Activated naive CD4-positive, alpha-beta T cell treated with Interleukin-2 at 50 U/mL for 16 hours (primary cell): Measurements from ENCODE around the gene ACTG2.
"Not testable (repeated sequence)": the region's sequence is repeated elsewhere in the genome, so short reads cannot be mapped to it uniquely, and the experiment has no call there.

Experiments used
- DNase-seq: peaks from one replicate; pipeline ENCODE4 v3.0.0-alpha.2; 2020

Gene ACTG2

DNA sequence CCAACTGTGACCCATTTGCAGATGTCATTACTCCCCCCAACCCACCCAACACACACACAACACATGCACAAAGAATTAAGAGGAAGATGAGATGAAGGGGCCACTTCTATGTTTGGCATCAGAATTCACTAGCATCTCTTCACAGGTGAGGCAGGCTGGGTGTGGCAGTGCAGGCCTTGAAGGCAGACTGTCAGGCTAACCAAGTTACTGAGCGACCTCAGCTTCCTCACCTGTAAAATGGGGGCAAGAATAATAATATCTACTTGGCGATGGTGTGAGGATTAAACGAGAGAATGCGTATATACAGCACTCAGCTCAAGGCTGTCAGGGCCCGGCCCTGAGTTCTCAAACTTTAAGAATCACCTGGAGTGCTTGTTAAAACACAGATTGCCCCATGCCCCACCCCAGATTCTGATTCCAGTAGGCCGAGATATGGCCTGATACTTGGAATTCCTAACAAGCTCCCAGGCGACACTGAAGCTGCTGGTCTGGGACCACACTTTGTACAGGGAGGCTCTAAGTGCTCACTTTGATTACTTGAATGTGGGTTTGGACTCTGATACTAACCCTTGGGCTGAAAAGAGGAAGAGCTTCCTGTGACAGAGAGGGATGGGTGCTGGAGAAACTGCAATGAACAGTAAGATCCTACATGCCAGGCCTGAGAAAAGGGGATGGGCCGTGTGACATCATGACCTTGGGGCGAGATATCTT, 1.1 kb downstream of the ACTG2 start:
- no peak for DNase-seq

DNA sequence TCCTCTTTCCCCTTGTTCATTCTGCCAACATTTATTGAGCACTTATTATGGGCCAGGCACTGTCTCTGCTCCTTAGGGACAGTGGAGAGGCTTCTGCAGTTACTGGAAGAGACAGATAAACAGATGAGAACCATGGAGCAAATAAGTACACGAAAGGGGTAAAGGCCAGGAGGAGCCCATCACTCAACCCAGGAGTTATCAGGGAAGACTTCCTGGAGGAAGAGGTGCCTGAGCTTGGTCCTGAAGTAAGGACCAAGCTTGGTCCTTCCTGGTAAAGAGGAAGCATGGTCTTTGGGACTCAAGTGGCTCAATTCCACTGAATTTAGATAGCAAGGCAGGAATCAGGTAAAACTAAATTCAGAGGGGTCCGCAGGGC, 1.7 kb downstream of the ACTG2 start:
- DNase-seq, result no peak

DNA sequence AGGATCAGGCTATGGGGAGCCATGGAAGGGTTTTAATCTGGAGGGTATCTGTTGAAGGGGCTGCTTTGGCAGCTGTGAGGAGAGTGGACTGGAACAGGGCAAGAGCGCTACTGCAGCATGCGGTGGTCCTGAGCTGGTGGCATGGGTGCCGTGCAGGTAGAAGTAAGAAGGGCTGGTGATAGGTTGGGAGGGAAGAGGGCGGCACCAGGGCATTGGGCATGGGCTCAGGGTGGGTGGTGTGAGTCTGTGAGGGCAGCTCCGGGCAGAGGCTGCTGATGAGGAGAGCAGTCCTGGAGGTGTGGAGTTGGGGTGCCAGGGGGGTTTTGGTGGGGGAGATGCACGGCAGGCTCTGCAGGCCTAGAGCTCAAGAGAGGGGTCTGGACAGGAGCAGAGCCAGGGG, 2.1 kb downstream of the ACTG2 start:
- DNase-seq, result no peak

DNA sequence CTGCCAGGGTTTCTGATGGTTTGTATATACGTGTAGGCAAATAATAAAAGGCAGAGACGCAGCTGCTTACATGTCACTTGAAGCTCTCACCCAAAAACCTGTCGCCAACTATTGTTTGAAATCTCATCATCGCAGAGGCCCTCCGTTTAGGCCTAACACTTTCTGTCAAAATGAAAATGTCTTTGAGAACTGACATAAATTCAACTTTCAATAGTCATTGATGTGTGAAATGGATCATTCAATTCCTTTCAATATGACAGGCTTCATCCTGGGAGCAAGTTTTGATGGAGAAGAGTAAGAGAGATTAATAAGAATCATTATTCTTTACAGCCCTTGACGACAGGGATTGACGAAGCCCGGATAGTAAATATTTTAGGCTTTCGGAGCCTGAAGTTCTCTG, 2.7 kb downstream of the ACTG2 start:
- DNase-seq, result no peak

DNA sequence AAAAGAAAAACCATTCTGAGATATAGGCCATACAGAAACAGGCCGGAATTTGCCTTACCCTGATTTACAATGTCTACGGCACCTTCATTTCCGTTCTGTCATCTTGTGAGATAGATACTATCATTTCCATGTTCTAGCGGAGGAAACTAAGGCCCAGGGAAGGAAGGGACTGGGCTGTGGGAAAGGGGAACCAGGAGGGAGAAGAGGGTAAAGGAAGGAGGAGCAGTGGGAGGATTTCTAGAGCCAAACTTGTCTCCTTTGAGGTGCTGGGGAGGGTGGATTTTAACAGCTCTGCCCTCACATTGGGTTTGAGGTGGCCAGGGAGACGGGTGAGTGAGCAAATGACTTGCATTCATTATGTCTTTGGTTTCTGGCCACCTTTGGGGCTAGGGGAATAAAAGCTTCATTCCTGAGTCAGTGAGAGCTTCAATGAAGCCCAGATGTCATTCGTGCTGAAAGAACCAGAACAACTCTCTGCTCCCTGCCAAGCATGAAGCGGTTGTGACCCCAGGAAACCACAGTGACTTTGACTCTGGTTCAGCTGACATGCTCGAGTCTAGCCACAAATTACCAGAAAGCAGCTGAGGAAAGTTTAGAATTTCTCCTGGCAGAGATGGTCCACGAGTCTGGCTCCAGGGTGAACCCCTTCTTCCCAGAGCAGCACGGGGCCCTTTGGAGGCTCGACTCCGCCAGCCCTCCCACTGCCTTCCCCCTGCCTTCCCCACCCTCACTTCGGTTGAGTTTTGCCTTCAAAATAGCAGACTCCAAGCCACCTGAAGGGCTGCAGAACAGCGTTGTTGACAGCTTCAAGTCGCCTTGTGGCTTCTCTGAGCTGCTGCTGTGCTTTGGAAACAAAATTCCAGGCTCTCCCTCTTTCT, 3.8 kb downstream of the ACTG2 start:
- DNase-seq, result no peak

DNA sequence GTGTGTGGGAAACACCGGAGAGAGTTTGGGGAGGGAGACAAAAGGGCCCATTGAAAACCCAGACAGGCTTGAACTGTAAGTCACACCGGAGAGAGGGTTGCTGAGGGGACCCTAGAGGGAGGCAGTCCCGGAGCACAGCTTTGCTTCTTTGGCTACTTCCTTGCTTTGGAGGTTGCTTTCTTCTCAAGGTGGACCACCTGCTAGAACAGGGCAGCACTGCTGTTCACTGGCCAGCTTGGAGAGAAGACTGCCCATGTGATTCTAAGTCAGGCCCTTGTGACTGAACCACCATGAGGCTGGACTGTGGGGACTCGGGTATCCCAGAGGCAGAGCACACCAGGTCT, 4.4 kb downstream of the ACTG2 start:
- no peak for DNase-seq

DNA sequence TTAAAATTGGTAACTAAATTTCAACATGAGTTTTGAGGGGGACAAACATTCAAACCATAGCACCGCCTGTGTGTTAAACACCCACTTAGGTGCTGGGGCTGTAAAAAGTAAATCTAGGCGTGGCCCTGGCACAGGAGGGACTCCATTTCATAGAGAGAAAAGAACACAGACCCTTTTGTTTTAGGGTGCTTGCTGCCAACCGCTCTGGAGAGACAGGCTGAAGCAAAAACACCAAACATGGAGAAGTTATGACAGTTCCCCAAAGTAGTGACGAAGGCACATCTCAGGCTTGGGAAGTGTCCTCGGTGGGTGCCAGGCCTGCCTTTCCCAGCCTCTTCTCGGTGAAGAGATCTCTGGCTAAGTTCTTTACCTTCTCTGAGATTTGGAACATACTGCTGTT, 5.1 kb downstream of the ACTG2 start:
- DNase-seq, result no peak

DNA sequence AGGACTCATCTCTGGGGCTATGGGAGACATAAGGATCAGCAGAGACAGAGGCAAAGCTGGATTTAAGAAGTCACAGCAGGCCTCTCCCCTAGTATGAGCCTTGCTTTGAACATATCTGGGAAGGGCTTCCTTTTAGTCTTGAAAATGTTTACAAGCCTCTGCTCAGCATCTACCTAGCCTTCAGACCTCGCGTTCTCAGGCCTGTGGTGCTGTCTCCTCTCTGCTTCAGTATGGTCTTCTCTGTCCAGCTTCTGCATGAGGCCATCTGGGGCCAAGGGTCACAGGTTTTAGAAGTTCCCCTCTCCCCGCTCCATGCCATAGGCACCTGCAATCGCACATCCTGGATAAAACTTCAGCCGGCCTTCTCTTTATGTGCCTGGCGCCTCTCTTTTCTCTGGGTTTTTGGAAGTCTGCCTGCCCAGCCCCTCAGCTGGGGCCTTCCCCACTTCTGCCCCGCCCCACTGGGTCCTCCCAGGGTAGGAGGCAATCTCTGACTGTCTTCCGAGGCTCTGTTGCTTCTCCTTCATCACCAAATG, 7.1 kb downstream of the ACTG2 start:
- DNase-seq, result no peak

DNA sequence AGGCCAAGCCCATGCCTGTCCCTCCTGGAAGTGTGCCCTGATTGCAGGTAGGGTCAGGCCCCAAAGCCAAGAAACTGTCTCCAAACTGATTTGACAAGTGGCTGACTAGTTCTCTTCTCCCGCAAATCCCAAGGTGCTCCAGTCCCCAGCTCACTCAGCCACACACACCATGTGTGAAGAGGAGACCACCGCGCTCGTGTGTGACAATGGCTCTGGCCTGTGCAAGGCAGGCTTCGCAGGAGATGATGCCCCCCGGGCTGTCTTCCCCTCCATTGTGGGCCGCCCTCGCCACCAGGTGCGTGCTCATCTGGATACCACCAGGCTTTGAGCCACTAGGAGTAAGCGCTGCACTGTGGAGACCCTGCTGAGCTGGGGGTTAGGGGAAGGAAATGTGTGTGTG, 8.3 kb downstream of the ACTG2 start:
- DNase-seq, result no peak

DNA sequence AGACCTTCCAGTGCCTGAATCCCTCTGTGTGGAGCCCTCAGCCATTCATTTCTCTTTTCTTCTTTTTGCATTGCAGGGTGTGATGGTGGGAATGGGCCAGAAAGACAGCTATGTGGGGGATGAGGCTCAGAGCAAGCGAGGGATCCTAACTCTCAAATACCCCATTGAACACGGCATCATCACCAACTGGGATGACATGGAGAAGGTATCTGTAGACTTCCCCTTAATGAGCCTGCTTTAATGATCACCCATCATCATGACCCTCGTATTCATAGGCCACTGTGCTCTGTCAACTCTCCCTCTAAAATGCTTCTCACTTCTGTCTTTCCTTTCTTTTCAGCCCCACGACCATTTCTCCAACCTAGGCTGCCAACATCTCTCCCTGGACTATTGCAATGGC, 9.5 kb downstream of the ACTG2 start:
- DNase-seq, result no peak

DNA sequence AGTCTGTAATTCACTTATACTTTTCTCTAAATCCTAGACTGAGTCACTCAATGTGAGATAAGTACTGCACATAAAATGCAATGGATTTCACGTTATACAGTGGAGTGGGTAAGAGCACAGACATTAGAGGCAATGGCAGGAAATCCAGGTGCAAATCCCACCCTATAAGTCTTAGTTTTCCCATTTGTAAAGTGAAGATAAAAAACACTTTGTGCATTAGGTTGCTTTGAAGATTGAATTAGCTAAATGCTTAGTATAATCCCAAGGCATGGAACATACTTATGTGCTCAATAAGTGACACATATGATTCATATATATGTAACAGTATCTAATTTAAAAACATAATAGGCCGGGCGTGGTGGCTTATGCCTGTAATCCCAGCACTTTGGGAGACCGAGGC, 10.5 kb downstream of the ACTG2 start:
- no peak for DNase-seq

DNA sequence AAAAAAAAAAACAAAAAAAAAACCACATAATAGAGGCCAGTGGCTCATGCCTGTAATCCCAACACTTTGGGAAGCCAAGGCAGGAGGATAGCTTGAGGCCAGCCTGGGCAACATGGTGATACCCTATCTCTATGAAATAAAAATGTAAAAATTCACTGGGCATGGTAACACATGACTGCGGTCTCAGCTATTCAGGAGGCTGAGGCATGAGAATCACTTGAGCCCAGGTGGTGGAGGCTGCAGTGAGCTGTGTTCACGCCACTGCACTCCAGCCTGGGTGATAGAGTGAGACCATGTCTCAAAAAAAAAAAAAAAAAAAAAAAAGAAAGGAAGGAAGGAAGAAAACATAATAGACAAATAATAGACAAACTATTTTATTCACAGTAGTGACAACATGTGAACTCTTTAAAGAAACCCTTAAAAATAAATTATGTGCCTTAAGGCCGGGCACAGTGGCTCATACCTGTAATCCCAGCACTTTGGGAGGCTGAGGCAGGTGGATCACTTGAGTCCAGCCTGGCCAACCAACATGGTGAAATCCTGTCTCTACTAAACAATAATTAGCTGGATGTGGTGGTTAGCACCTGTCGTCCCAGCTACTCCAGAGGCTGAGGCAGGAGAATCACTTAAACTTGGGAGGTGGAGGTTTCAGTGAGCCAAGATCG, 11.3 kb downstream of the ACTG2 start:
- not testable (repeated sequence) for DNase-seq

DNA sequence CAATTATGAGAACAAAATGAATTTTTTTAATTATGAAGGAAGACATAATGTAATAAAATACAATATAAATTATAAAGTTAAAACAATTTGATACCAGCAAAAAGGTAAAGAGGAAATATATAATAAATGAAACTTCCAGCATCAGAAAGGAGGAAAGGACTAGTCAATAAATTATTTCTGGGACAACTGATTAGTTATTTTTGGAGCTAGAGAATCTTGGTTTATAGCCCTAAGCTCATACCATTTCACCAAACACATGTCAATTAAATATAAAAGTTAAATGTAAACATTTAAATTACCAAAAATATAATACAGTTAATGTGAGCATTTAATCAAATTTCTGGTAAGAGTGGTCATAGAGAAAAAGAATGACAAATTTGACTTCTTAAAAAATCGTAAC, 12.1 kb downstream of the ACTG2 start:
- DNase-seq, result no peak

DNA sequence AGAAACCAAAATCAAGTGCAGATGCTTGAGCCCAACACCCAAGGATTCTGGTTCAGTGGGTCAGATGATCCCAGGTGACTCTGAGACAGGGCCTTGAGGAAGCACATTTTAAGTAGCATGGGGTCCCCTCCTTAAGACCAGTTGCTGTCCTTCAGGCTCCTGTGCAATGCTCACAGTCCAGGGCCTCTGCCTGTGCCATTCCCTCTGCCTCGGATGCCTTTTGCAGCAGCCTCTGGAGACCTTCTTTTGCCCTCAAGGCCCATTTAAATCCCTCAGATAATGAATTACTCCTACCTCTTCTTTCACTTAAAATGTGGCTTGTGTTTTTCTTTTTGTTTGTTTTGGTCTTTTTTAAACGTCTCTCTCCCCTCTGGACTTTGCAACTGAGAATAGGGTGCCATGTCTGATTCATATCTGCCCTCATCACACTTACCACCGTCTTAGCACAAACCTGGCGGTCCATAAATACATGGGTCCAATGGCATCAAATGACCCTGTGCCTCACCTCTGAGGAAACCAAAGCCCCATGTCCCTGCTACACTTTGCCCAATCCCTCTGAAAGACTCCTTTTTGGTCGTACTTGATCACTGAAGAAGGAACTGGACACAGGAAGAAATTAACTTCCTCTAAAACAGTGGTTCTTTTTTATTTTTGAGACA, 14.2 kb downstream of the ACTG2 start:
- no peak for DNase-seq

DNA sequence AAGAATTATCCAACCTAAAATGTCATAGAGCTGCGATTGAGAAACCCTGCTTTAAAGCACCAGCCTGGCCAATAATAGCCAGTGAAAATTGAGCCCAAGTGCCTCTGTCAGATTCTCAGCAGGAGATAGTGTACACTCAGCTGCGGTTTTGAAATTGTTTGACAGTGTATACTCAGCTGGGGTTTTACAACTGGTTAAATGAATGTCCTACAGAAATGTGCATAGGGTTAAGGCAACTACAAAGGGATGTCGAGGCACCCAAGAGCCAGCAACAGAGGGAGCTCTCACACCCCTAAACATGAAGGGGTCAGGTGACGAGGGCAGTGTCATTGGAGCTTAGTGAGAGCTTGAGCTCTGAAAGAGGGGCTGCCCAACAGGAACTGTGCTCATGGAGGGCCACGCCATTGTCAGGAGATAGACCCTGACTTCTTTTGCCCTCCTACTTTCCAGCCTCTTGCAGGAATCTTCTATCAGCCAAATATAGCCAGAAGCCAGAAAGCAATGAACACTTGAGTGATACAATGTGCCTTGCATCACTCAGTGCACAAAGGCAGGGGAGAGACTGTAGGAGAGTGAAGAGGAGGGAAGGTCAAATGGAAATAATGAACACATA, 15.1 kb downstream of the ACTG2 start:
- peak; percentile 53 for DNase-seq

DNA sequence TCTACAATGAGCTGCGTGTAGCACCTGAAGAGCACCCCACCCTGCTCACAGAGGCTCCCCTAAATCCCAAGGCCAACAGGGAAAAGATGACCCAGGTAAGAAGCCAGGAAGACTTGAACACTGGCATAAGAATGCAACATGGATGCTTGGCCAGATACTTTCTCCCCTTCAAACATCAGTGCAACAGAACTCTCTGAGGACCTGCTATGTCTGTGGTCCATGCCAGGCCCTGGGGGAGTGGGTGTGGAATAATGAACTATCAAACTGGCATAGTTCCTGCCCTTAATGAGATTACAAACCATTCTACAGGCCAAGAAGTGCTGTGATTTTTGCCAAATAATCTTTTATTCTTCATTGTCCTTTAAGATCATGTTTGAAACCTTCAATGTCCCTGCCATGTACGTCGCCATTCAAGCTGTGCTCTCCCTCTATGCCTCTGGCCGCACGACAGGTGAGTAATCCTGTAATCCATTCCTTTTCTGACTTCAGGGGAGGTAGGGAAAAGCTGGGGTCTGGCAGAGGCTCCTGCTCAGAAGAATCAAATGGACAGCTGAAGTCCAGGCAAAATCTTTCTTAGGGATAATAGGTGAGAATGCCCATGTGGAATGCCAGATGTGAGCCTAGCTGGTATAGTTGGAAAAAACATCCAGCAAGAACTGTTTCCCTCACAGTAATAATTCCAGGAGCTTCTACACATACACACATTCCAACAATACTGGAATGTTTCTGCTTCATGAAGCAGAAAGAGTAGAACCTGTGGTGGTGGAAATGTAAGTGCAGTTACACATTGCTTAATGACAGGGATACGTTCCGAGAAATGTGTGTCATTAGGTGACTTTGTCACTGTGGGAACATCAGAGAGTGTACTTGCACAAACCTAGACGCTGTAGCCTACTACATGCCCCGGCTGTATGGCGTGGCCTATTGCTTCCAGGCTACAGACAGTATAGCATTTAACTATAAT, 16.2 kb downstream of the ACTG2 start:
- DNase-seq, result no peak

DNA sequence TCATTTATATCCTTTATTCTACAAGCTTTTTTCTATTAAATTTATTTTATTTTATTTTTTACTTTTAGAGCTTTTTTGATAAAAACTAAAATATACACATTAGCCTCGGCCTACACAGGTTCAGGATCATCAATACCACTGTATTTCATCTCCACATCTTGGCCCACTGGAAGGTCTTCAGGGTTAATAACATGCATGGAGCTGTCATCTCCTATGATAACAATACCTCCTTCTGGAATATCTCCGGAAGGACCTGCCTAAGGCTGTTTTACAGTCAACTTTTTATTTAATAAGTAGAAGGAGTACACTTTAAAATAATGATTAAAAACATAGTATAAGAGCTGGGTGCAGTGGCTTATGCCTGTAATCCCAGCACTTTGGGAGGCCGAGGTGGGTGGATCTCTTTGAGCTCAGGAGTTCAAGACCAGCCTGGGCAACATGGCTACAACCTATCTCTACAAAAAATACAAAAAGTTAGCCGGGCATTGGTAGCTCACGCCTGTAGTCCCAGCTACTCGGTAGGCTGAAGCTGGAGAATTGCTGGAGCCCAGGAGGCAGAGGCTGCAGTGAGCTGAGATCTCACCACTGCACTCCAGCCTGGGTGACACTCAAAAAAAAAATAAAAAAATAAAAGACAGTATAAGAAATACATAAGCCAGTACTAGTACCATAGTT, 18.2 kb downstream of the ACTG2 start:
- no peak for DNase-seq

DNA sequence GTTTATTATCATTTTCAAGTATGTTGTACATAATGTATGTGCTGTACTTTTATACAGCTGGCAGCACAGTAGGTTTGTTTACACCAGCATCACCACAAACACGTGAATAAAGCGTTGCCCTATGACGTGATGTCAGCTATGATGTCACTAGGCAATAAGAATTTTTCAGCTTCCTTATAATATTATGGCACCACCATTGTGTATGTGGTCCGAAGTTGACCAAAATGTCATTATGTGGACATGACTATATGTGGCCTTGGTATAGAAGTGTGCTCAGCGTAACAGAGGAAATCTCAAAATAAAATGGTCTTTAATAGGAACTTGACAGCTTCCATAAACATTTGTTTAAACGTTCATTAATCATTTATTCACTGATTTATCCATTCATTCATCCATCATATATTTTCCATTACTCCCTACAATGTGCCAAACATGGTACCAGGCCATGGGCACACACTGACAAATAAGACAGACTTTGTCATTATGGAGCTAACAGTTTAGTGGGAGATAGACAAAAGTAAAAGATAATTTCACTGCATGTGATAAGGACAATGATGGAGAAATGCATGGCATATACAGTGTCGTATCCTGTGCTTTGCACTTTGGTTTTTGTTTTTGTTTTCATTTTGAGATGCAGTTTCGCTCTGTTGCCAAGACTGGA, 18.9 kb downstream of the ACTG2 start:
- DNase-seq, result no peak

DNA sequence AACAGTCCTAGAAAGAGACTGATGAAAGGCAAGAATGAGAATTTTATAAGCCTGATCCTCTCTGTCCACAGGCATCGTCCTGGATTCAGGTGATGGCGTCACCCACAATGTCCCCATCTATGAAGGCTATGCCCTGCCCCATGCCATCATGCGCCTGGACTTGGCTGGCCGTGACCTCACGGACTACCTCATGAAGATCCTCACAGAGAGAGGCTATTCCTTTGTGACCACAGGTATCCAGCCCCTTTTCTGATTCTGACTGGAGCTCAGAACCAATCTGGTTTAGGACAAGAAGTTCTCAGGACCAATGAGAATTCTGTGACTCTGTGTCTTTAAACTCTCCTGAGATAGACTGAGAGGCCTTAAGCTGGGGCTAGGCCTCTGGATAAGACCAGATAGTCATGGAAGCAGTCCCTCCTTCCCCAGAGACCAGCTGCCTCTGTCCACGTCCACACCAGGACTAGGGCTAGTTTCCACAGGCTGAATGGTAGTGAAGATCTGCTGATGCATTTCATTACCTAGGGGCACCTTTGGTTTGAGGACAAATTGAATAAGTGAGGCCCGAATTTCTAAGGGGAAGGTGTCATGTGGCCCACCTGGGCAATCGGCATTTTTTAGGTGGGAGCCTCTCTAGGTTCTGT, 20.7 kb downstream of the ACTG2 start:
- DNase-seq, result no peak

DNA sequence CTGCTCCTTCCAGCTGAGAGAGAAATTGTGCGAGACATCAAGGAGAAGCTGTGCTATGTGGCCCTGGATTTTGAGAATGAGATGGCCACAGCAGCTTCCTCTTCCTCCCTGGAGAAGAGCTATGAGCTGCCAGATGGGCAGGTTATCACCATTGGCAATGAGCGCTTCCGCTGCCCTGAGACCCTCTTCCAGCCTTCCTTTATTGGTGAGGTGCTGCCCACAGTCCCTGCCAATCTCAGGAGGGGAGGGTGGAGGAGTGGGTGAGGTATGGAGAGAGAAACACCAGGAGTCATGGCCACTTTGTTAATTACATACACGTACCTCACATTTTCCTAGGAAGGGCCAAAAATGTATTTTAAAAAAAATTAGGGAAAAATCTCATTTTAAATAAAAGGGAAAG, 21.9 kb downstream of the ACTG2 start:
- DNase-seq, result no peak
